Measurements from ENCODE around the gene UCHL5.

UCHL5 gene

GRCh38 chr1:193009501-193009900, 49.7 kb downstream of the UCHL5 start (continued):
- no peak for TF ChIP-seq ZNF639 (tag by site-specific recombination; IDR thresholded peaks at IDR 0.05)

- ChIA-PET POLR2A (no interaction called here), CTCF (interaction anchor here (0.6 to 1.4 kb wide), 2 partner anchors 13 to 235 kb away, joined by 3 to 4 read pairs; no protein-coding TSS in a partner anchor)
- Histone ChIP-seq H3K9me3 (ENCODE audit: control insufficient read depth, insufficient read depth, low read depth, low read length) (no peaks in the 10 kb centered on the region), H3K36me3 (ENCODE audit: control insufficient read depth in 2 of 2, insufficient read depth in 1 of 2, low read length in 2 of 2) (no peaks in the 10 kb centered on the region), H3K4me1 (ENCODE audit: control insufficient read depth, insufficient read depth, low read length) (no peaks in the 10 kb centered on the region), H3K27ac (ENCODE audit: extremely low read depth, low read depth, low read length) (no peak overlapping the region), H3K4me3 (ENCODE audit: low read depth, low read length) (no peak overlapping the region)
- TF ChIP-seq ZNF2 (tag by site-specific recombination; IDR thresholded peaks at IDR 0.05) (no peak), ZNF146 (tag by site-specific recombination; IDR thresholded peaks at IDR 0.05) (peak; percentile 62; the same call in 1 of the 2 replicates)
These were observed 53.4 kb downstream of the UCHL5 start for GRCh38 chr1:193005785-193006184.

GRCh38 chr1:192998536-192998935, 60.6 kb downstream of the UCHL5 start:
- no peak for TF ChIP-seq ZNF140 (tag by site-specific recombination; IDR thresholded peaks at IDR 0.05)
- no peak for TF ChIP-seq ZNF391 (tag by site-specific recombination; IDR thresholded peaks at IDR 0.05; ENCODE audit: borderline replicate concordance, low read depth)
- no peak for TF ChIP-seq ZNF2 (tag by site-specific recombination; IDR thresholded peaks at IDR 0.05)
- TF ChIP-seq ZNF132 (tag by site-specific recombination; IDR thresholded peaks at IDR 0.05; ENCODE audit: borderline replicate concordance): no peak
- TF ChIP-seq ZIC2 (tag by site-specific recombination; IDR thresholded peaks at IDR 0.05): no peak
- no peak for TF ChIP-seq GLI4 (tag by site-specific recombination; IDR thresholded peaks at IDR 0.05)
- TF ChIP-seq MYNN (tag by site-specific recombination; IDR thresholded peaks at IDR 0.05; ENCODE audit: borderline replicate concordance): no peak
- no peaks in the 10 kb centered on the region for H3K9me3 ChIP-seq (ENCODE audit: control insufficient read depth, insufficient read depth, low read depth, low read length)
- H3K4me1 ChIP-seq (ENCODE audit: control insufficient read depth, insufficient read depth, low read length): no peaks in the 10 kb centered on the region
- no peak overlapping the region for H3K27ac ChIP-seq (ENCODE audit: extremely low read depth, low read depth, low read length)
- POLR2A ChIA-PET: no interaction called here
- CTCF ChIA-PET: interaction anchor here (0.6 to 1.9 kb wide), 5 partner anchors 21 to 389 kb away, joined by 3 to 6 read pairs (median 4); no protein-coding TSS in a partner anchor
- no peak overlapping the region for H3K4me3 ChIP-seq (ENCODE audit: low read depth, low read length)
- peaks cover 0 to 12% of the 10 kb centered on the region in 2 experiments; a peak in 2 of 3 replicates for H3K36me3 ChIP-seq (ENCODE audit: control insufficient read depth in 2 of 2, insufficient read depth in 1 of 2, low read length in 2 of 2)

- Histone ChIP-seq H3K36me3 (ENCODE audit: control insufficient read depth in 2 of 2, insufficient read depth in 1 of 2, low read length in 2 of 2) (peaks cover 0 to 12% of the 10 kb centered on the region in 2 experiments; a peak in 2 of 3 replicates), H3K4me1 (ENCODE audit: control insufficient read depth, insufficient read depth, low read length) (no peaks in the 10 kb centered on the region), H3K9me3 (ENCODE audit: control insufficient read depth, insufficient read depth, low read depth, low read length) (no peaks in the 10 kb centered on the region), H3K27ac (ENCODE audit: extremely low read depth, low read depth, low read length) (no peak overlapping the region), H3K4me3 (ENCODE audit: low read depth, low read length) (no peak overlapping the region)
- TF ChIP-seq ZNF221 (tag by site-specific recombination; IDR thresholded peaks at IDR 0.05; ENCODE audit: borderline replicate concordance): no peak
- no peak for TF ChIP-seq ZNF362 (tag by site-specific recombination; IDR thresholded peaks at IDR 0.05)
- TF ChIP-seq ZSCAN16 (tag by site-specific recombination; IDR thresholded peaks at IDR 0.05): no peak
- no peak for TF ChIP-seq BCL6B (tag by site-specific recombination; IDR thresholded peaks at IDR 0.05)
- TF ChIP-seq ZNF513 (tag by site-specific recombination; IDR thresholded peaks at IDR 0.05): no peak
- TF ChIP-seq ZNF600 (tag by site-specific recombination; IDR thresholded peaks at IDR 0.05): no peak
- no peak for TF ChIP-seq ZNF768 (tag by site-specific recombination; IDR thresholded peaks at IDR 0.05)
- TF ChIP-seq ZNF629 (tag by site-specific recombination; IDR thresholded peaks at IDR 0.05): no peak
- TF ChIP-seq TRIM28 (IDR thresholded peaks at IDR 0.05; ENCODE audit: borderline replicate concordance, low read length): no peak
- TF ChIP-seq ZNF37A (tag by site-specific recombination; IDR thresholded peaks at IDR 0.05): no peak
- no peak for TF ChIP-seq PRDM10 (tag by site-specific recombination; IDR thresholded peaks at IDR 0.05)
- ChIA-PET POLR2A (no interaction called here), CTCF (no interaction called here)
These were observed 65.0 kb downstream of the UCHL5 start for GRCh38 chr1:192994141-192994540.
